ENCODE measurements around the gene ARMC5. TPM values are rescaled to one million over a fixed set of nuclear protein-coding genes. Genes with fewer than 3 reads are reported as not detected.
A peak's percentile ranks its signal among the peaks of the same experiment; 100 is the strongest.
"Not testable (repeated sequence)": the region's sequence is repeated elsewhere in the genome, so short reads cannot be mapped to it uniquely, and the experiment has no call there.

ARMC5 gene
- total RNA-seq, 1 experiment from 2014 or later = 6.7 TPM

DNA sequence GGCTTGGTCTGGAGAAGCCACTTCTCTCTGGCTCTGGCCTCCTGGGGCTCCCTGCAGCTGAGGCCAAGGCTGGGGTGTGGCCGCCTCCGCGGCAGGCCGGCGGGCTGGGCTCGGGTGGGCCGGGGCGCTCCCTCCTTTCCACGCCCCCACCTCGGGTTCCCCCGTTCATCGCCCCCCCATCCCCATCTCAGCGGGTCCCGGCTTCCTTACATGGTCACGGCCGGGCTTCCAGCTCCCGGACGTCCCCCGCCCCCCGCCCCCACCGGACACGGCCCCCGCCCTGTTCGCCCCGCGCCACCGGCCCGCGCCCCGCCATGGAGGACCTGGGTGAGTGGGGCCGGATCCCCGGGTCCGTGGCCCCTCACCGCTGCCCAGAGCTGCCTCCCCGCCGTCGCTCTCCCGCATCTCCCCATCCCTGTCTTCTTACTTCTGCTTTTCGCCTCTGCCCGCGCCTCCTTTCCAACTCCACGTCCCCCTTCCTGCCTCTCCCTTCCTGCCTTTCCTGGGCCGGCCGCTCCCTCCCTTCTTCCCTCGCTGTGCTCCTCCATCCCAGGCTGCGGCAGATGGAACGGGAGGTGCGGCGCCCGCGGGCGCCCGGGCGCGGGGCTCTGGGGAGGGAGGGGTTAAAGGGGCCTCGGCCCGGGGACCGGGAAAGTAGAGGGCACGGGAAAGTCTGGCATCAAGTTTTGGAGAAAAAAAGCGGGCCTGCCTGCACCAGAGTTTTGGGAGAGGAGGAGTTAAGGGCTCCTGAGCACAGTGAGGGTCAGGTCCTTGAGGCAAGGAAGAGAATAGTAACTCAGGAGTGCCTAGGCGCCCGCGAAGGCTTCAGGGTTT, 12.8 kb downstream of the ARMC5 start, which contains the start of gene TGFB1I1:
Gene TGFB1I1, plus strand, starts transcription at position 278 of the 834 bp plus-strand sequence. Its CDS starts 37 bp downstream, at position 315.
- in situ Hi-C loops (cut with HindIII; ENCODE audit: low pct_unique_long_range_greater_than_20kb, low sequenced_read_pairs) = no loop called here
- DNase-seq (ENCODE audit: low read depth, low spot score) = no peak

DNA sequence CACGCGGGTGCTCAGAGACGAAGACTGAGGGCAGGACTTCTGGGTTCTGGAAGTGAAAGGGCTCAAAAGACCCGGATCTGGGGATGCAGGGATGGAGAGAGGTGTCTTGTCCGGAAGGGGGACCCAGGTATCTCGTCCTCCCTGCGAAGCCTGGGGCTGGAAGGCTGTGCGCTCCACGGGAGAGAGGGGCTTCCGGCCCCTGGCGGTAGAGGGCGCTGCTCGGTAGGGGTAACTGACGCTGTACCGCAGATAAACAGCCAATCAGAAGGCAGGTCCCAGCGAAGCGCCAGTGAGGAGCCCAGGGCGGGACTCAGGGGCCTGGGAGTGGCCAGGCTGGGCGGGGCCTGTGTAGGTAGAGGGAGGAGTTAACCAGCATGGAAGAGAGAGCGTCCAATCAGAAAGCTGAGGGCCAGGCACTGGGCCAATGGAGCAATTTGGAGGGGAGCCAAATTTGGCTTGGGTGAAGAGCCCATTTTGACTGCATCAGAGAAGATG, 13.5 kb downstream of the ARMC5 start:
- in situ Hi-C loops (cut with HindIII; ENCODE audit: low pct_unique_long_range_greater_than_20kb, low sequenced_read_pairs) = no loop called here
- peak; percentile 51 for DNase-seq (ENCODE audit: low read depth, low spot score)

DNA sequence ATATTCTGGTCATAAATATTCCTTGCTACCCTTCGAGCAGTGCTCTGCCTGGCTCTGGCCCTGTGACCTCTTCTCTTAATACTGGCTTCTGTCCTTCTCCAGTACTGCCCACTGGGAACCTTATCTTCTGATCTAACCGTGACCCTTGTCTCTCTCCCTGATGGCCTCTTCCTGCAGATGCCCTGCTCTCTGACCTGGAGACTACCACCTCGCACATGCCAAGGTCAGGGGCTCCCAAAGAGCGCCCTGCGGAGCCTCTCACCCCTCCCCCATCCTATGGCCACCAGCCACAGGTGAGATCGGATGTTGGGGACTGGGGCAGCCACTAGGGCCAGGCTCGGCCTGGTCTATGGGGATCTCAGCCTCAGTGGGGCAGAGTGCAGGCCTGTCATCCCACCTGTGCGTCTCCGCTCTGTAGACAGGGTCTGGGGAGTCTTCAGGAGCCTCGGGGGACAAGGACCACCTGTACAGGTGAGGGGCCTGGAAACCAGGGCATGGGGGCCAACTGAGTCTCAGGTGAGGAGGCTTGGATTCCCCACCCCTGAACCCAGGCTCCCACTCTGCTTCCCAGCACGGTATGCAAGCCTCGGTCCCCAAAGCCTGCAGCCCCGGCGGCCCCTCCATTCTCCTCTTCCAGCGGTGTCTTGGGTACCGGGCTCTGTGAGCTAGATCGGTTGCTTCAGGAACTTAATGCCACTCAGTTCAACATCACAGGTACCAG, 14.1 kb downstream of the ARMC5 start:
- in situ Hi-C loops (cut with HindIII; ENCODE audit: low pct_unique_long_range_greater_than_20kb, low sequenced_read_pairs) = no loop called here
- DNase-seq (ENCODE audit: low read depth, low spot score) = no peak

DNA sequence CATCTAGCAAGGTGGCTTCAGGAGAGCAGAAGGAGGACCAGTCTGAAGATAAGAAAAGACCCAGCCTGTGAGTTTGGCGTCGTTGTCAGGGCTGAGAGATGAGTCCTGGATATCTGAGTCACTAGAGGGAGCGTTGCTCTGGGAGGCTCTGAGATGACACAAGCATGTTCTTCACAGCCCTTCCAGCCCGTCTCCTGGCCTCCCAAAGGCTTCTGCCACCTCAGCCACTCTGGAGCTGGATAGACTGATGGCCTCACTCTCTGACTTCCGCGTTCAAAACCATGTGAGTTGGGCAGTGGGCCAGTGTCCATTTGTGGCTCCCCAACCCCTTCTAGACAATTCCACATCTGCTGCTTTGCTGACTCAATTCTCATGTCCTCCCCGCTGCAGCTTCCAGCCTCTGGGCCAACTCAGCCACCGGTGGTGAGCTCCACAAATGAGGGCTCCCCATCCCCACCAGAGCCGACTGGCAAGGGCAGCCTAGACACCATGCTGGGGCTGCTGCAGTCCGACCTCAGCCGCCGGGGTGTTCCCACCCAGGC, 14.9 kb downstream of the ARMC5 start:
- in situ Hi-C loops (cut with HindIII; ENCODE audit: low pct_unique_long_range_greater_than_20kb, low sequenced_read_pairs) = no loop called here
- no peak for DNase-seq (ENCODE audit: low read depth, low spot score)

DNA sequence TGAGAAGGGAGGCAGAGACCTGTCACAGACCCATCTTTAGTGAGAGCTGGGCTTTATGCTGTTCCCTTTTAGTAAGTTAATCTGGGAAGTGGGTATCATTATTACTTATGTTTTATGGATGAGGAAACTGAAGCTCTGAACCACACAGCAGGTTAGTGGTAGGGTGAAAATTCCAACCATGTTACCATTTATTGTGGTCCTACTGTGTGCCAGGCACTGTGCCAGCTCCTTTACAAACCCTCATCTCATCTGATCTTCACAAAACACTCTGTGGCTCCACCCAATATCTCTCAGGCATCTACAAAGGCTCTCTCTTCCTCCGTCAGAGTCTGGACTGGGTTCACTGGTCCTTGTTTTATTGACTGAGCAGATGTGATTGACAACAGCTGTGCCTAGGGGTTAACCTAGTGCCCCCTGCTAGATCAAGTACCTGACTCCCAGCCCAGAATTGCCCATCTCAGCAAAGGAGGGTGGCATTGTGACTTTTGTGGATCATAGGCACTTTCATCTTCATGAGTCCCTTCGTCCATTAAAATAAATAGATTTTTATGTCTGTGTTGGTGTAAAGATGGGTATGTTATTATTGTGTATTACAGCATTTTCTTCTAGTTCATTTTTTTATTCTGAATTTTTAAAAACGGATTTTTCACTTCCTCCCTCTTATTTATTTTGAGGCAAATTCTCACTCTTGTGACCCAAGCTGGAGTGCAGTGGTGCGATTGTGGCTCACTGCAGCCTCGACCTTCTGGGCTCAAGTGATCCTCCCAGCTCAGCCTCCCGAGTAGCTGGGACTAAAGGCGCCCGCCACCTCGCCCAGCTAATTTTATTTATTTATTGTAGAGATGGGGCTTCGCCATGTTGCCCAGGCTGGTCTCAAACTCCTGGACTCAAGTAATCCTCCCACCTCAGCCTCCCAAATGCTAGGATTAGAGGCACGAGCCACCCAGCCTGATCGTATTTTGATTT, 15.8 kb downstream of the ARMC5 start:
- DNase-seq (ENCODE audit: low read depth, low spot score) = no peak
- in situ Hi-C loops (cut with HindIII; ENCODE audit: low pct_unique_long_range_greater_than_20kb, low sequenced_read_pairs) = no loop called here

DNA sequence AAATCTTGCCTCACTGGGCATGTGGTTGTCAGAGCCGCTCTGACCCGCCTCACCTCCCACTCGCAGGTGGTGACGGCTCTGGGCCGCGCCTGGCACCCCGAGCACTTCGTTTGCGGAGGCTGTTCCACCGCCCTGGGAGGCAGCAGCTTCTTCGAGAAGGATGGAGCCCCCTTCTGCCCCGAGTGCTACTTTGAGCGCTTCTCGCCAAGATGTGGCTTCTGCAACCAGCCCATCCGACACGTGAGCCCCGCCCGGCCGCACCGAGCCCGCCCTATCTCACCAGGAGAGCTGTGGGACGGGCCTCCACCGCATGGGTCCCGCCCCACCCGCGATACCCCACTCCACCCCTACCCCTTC, 16.6 kb downstream of the ARMC5 start:
- in situ Hi-C loops (cut with HindIII; ENCODE audit: low pct_unique_long_range_greater_than_20kb, low sequenced_read_pairs) = no loop called here
- no peak for DNase-seq (ENCODE audit: low read depth, low spot score)

DNA sequence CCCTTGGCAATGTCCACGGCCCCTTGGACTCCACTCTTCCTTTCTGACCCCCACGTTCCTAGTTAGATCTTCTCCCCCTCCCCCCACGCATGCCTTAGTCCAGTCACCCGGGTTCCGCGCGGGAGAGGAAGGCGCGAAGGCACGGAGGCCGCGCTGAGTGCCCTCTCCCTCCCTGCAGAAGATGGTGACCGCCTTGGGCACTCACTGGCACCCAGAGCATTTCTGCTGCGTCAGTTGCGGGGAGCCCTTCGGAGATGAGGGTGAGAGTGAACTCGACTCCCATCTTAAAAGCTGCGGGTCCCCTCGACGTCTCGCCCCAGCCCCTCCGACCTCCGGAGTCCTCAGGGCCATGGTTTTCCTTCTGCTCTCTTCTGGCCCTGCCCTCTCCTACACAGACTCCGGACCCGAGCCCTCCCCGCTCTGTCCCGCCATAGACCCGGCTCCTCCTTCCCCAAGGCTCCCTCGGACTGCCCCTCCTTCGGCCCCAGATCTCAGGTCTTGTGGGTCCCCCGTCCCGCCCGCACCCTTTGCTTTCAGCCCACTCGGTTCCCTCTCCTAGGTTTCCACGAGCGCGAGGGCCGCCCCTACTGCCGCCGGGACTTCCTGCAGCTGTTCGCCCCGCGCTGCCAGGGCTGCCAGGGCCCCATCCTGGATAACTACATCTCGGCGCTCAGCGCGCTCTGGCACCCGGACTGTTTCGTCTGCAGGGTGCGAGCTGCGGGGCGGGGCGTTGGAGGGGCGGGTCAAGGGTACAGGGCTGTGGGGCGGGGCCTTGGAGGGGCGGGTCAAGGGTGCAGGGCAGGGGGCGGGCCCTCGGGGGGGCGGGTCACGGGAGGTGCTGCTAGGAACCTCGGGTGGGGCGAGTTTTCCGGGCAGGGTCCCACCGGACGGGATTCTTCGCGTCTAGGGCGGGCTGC, 17.3 kb downstream of the ARMC5 start:
- in situ Hi-C loops (cut with HindIII; ENCODE audit: low pct_unique_long_range_greater_than_20kb, low sequenced_read_pairs) = no loop called here
- DNase-seq (ENCODE audit: low read depth, low spot score) = no peak

DNA sequence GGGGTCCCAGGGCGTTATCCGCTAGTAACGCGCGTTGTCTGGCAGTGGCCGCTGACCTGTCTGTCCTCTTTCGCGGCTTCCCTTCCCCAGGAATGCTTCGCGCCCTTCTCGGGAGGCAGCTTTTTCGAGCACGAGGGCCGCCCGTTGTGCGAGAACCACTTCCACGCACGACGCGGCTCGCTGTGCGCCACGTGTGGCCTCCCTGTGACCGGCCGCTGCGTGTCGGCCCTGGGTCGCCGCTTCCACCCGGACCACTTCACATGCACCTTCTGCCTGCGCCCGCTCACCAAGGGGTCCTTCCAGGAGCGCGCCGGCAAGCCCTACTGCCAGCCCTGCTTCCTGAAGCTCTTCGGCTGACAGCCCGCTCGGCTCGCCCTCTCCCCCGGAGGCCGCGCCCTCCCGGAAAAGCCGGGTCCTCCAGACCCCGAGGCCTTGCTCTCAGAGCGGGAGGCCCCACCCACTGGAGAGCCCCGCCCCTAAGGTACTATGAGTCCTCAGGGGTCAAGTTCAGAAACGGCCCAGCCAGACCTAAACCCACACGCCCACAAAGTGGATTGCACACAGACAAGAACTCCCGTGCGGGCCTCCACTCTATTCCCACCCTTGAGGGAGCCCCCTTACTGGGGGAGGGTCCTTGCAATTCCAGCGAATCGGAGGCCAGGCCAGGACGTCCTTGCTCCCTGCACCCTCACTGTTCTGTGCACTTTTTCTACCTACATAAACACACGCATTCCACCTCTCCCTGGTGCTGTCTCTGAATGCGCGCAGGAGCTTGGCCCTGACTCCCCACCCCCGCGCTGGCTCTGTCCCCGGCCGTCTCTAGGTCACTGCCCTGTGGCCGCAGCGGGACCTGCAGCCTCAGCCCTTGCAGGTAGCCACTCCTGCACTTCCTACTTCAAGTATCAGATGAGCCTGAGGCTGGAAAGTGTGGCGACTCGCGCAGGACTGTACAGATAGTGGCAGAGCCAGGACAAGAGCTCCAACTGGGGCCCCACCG, 18.2 kb downstream of the ARMC5 start:
- in situ Hi-C loops (cut with HindIII; ENCODE audit: low pct_unique_long_range_greater_than_20kb, low sequenced_read_pairs) = no loop called here
- DNase-seq (ENCODE audit: low read depth, low spot score) = no peak

DNA sequence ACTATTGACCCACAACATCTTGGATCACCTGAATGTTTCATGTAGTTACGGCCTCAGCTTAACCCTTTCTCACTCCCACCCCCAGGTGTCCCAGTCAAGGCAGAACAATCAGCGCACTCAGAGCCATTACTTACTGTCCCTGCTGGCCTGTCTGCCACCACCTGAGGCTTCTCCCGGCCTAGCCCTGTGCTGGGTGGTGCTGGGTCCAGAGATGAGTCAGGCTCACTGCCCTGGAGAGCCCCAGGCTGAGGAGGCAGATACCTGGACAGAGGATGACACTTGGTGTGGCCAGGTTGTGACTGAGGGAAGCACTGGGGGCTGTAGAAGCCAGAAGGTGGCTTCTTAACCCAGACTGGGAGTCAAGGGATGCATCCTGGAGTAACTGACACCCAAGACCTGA, 19.7 kb downstream of the ARMC5 start:
- in situ Hi-C loops (cut with HindIII; ENCODE audit: low pct_unique_long_range_greater_than_20kb, low sequenced_read_pairs) = no loop called here
- no peak for DNase-seq (ENCODE audit: low read depth, low spot score)

DNA sequence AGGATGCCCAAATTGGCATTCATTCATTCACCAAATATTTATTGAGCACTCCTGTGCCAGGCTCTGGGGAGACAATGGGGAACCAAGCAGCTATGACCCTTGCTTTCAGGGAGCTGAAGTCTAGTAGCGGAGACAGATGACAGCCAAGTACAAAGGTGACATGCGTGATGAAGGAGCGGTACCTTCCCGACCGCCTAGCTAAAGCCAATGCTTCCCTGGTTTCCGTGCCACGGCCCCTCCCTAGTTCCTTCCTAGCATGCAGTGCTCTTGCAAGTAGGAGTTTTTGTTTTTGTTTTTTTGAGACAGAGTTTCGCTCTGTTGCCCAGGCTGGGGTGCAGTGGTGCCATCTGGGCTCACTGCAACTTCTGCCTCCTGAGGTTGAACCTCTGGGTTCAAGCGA, 20.4 kb downstream of the ARMC5 start:
- in situ Hi-C loops (cut with HindIII; ENCODE audit: low pct_unique_long_range_greater_than_20kb, low sequenced_read_pairs) = no loop called here

DNA sequence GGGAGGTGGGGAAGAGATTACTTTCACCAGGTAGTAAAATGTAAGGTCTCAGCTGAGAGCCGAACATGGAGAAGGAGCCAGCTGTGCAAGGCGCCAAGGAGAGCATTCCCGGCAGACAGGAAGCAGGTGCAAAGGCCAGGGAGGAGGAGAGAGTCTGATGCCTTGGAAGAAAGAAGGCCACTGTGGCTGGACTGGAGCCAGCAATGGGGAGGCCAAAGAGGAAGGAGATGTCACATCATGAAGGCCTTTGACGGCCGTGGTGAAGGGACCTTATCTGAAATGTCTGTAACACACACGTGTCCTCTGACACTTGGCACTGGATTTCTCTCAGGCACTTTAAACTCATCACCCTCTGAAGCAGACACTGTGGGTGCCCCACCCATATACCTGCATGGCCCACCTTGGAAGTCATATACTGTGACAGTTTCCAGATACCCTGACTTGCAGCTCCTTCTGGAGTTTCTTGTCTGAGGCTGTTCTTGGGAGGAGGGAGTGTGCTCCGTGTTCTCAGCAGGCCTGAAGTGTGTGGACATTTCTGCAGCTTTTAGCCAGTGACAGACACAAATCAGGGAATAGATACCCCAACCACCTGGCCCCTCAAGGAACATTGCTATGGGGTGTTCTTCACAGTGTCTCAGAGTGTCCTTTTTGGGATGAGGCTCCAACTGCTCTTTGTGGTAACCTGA, 21.7 kb downstream of the ARMC5 start:
- in situ Hi-C loops (cut with HindIII; ENCODE audit: low pct_unique_long_range_greater_than_20kb, low sequenced_read_pairs) = no loop called here
- DNase-seq (ENCODE audit: low read depth, low spot score) = no peak

More for the DNA sequence above, 20.4 kb downstream of the ARMC5 start:
- no peak for DNase-seq (ENCODE audit: low read depth, low spot score)

DNA sequence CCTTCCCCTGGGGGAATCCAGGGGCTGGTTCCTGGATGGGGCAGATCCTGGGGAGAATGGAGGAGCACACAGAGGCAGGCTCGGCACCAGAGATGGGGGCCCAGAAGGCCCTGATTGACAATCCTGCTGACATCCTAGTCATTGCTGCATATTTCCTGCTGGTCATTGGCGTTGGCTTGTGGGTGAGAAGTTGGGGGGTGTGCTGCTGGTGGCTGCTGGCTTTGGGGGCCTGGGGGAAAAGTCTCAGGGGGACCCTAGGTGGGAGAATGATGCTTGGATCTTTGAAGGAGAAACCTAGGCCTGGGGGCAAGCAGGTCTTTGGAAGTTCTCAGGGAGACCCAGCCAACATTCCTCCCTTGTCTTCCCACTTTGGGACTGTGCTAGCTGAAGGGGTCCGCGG, 23.8 kb downstream of the ARMC5 start, which contains the start of gene SLC5A2:
Gene SLC5A2, plus strand, starts transcription at position 43 of the 400 bp plus-strand sequence. Its CDS starts 14 bp downstream, at position 57.
- in situ Hi-C loops (cut with HindIII; ENCODE audit: low pct_unique_long_range_greater_than_20kb, low sequenced_read_pairs) = no loop called here
- no peak for DNase-seq (ENCODE audit: low read depth, low spot score)

DNA sequence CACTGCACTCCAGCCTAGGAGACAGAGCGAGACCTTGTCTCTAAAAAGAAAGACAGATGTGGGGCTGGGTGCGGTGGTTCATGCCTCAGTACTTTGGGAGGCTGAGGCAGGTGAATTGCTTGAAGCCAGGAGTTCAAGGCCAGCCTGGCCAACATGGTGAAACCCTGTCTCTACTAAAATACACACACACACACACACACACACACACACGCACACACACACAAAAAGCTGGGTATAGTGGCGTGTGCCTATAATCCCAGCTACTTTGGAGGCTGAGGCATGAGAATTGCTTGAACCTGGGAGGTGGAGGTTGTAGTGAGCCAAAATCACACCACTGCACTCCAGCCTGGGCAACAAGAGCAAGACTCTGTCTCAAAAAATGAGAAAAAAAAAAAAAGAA, 24.7 kb downstream of the ARMC5 start:
- in situ Hi-C loops (cut with HindIII; ENCODE audit: low pct_unique_long_range_greater_than_20kb, low sequenced_read_pairs); DNase-seq (ENCODE audit: low read depth, low spot score): not testable (repeated sequence)

DNA sequence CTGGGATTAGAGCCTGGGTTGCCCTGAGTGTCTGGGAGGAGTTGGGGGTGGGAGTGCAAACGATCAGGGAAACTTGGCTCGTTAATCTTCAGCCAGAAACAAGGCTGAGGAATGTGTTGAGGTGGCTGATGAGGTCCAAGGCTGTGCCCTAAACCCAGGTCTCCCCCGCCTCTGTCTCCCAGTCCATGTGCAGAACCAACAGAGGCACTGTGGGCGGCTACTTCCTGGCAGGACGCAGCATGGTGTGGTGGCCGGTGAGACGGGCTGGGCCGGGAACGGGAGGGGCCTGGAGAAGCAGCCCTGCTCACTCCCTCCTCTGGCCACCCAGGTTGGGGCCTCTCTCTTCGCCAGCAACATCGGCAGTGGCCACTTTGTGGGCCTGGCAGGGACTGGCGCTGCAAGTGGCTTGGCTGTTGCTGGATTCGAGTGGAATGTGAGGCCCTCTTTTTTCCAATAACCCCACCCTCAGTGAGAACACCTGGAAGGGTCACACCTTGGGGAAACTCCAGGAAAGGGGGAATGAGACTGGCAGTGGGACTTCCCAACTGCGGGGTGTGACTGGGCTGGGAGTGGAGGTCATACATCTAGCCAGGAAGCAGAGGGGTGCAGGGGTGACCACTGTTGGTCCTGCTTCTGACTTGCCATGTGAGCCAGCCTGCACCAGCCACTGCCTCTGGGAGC, 25.3 kb downstream of the ARMC5 start:
- in situ Hi-C loops (cut with HindIII; ENCODE audit: low pct_unique_long_range_greater_than_20kb, low sequenced_read_pairs) = no loop called here
- no peak for DNase-seq (ENCODE audit: low read depth, low spot score)
